MCF 10A (cell line): ENCODE results near the gene DMRT1. TPM values are rescaled to one million over a fixed set of nuclear protein-coding genes. Genes with fewer than 3 reads are reported as not detected.

Experiments
- BruUV-seq: library from RNA; stranded (reverse); fragments of 400-500 nt; replicated peaks from 2 replicates; lab custom pipeline; 2021; lab: Mats Ljungman, UMichigan
- CTCF ChIA-PET: fragments of 300-600 bp; sonication (Branson Sonifier 250); formaldehyde crosslinking; extraction: SDS; loops from one replicate; lab custom pipeline; 2021; ENCODE audit warnings: antibody characterized with exemption, inconsistent platforms; lab: Yijun Ruan, JAX
- POLR2A ChIA-PET: fragments of 300-600, 350-650 bp; sonication (Branson Sonifier 250); formaldehyde crosslinking; extraction: SDS; loops from one replicate; lab custom pipeline; 2020; ENCODE audit warnings: antibody characterized with exemption, inconsistent platforms; lab: Yijun Ruan, JAX
- DNase-seq: peaks from one replicate; pipeline ENCODE4 v3.0.0-alpha.2; 2018; ENCODE audit not compliant: unreplicated experiment
- H3K27ac Mint-ChIP-seq: one replicate; pipeline ENCODE4 v1.8.0; 2022; ENCODE audit warnings: mild to moderate bottlenecking, low read depth, mixed read lengths; ENCODE audit not compliant: unreplicated experiment
- H3K27me3 Mint-ChIP-seq: one replicate; pipeline ENCODE4 v1.8.0; 2022; ENCODE audit warnings: mixed read lengths; ENCODE audit not compliant: insufficient read depth, unreplicated experiment
- H3K36me3 Mint-ChIP-seq: one replicate; pipeline ENCODE4 v1.8.0; 2022; ENCODE audit warnings: mild to moderate bottlenecking, moderate library complexity, mixed read lengths; ENCODE audit not compliant: insufficient read depth, unreplicated experiment
- H3K4me1 Mint-ChIP-seq: one replicate; pipeline ENCODE4 v1.8.0; 2022; ENCODE audit warnings: mixed read lengths; ENCODE audit not compliant: insufficient read depth, unreplicated experiment
- H3K4me3 Mint-ChIP-seq: one replicate; pipeline ENCODE4 v1.8.0; 2022; ENCODE audit warnings: mild to moderate bottlenecking, moderate library complexity, mixed read lengths; ENCODE audit not compliant: unreplicated experiment
- H3K9me3 Mint-ChIP-seq: one replicate; pipeline ENCODE4 v1.8.0; 2022; ENCODE audit warnings: mixed read lengths; ENCODE audit not compliant: unreplicated experiment
- intact Hi-C: fragments of 100-400 bp; cut with micrococcal nuclease; formaldehyde crosslinking; loops from 2 replicates; pipeline ENCODE4 v1.14.1; 2022
- total RNA-seq: library from RNA; stranded (reverse); gene quantifications from 2 replicates; pipeline ENCODE4 v1.2.3, GENCODE V29; 2022
- TF ChIP-seq, protein P1 (sequence below): fragments of 200-600 bp; IDR thresholded peaks from one replicate; pipeline ENCODE4 v1.8.0; 2022; ENCODE audit warnings: antibody characterized with exemption, mild to moderate bottlenecking; ENCODE audit not compliant: unreplicated experiment

DMRT1 gene
- total RNA-seq, 1 experiment from 2014 or later, result not detected

DNA sequence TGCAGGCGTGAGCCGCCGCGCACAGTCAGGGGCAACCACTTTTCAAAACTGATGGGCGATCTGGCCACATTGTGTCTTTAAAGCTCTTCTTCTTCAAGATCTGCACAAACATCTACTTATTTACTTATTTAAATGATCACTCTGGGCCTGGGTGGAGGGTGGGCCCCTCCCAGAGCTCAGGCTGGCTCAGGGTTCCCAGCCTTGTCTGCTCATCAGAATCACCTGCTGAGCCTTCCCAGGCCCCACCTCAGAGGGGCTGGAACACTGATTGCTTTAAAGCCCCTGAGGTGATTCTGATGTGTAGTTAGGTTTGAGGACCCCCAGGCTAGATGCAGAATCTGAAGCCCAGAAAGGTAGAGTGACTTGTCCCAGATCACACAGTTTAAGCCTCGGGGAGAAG is 45.6 kb upstream of the DMRT1 start:
- Mint-ChIP-seq H3K27ac (no peak overlapping the region), H3K4me3 (no peak overlapping the region), H3K9me3 (no peaks in the 10 kb centered on the region), H3K36me3 (no peaks in the 10 kb centered on the region), H3K4me1 (peaks cover 7% of the 10 kb centered on the region), H3K27me3 (no peaks in the 10 kb centered on the region)
- DNase-seq, result no peak
- BruUV-seq, result no TSS peak
- ChIA-PET POLR2A (interaction anchor here (1.0 kb wide), 1 partner anchor 112 kb away, joined by 3 read pairs; no protein-coding TSS in a partner anchor), CTCF (interaction anchor here (0.9 kb wide), 1 partner anchor 11 kb away, joined by 3 read pairs; no protein-coding TSS in a partner anchor)
- TF ChIP-seq, protein P1, sequence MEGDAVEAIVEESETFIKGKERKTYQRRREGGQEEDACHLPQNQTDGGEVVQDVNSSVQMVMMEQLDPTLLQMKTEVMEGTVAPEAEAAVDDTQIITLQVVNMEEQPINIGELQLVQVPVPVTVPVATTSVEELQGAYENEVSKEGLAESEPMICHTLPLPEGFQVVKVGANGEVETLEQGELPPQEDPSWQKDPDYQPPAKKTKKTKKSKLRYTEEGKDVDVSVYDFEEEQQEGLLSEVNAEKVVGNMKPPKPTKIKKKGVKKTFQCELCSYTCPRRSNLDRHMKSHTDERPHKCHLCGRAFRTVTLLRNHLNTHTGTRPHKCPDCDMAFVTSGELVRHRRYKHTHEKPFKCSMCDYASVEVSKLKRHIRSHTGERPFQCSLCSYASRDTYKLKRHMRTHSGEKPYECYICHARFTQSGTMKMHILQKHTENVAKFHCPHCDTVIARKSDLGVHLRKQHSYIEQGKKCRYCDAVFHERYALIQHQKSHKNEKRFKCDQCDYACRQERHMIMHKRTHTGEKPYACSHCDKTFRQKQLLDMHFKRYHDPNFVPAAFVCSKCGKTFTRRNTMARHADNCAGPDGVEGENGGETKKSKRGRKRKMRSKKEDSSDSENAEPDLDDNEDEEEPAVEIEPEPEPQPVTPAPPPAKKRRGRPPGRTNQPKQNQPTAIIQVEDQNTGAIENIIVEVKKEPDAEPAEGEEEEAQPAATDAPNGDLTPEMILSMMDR, result no peak
- intact Hi-C loops, result no loop called here

DNA sequence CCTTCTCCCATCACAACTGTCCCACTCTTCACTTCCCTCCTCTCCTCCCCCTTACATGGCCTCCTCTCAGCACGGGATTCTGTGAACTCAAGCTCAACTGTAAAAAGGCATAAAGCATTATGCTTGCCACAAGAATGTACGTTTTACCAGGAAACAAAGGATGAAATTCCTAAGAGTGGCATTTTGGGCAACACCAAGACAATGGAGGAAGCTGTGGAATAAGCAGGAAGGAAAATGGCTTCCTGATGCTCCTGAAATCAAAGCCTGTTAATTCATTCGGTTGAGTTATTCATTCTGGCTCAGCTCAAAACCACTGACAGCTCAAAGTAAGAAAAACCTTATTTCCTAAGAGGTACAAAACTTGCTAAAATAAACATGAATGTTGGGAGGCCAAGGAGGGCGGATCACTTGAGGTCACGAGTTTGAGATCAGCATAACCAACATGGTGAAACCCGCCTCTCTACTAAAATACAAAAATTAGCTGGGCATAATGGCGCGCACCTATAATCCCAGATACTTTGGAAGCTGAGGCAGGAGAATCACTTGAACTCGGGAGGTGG is 40.8 kb upstream of the DMRT1 start:
- Mint-ChIP-seq H3K27ac (no peak overlapping the region), H3K9me3 (no peaks in the 10 kb centered on the region), H3K27me3 (no peaks in the 10 kb centered on the region), H3K4me3 (no peak overlapping the region), H3K4me1 (peaks cover 12% of the 10 kb centered on the region), H3K36me3 (no peaks in the 10 kb centered on the region)
- CTCF ChIA-PET, result interaction anchor here (0.5 to 1.6 kb wide), 6 partner anchors 9 to 209 kb away, joined by 3 to 5 read pairs (median 4); no protein-coding TSS in a partner anchor
- intact Hi-C loops, result no loop called here
- no peak for DNase-seq
- POLR2A ChIA-PET, result interaction anchor here (0.6 to 1.7 kb wide), 4 partner anchors 8 to 179 kb away, joined by 3 to 6 read pairs (median 4); no protein-coding TSS in a partner anchor
- TF ChIP-seq, protein P1, result no peak
- BruUV-seq, result no TSS peak

DNA sequence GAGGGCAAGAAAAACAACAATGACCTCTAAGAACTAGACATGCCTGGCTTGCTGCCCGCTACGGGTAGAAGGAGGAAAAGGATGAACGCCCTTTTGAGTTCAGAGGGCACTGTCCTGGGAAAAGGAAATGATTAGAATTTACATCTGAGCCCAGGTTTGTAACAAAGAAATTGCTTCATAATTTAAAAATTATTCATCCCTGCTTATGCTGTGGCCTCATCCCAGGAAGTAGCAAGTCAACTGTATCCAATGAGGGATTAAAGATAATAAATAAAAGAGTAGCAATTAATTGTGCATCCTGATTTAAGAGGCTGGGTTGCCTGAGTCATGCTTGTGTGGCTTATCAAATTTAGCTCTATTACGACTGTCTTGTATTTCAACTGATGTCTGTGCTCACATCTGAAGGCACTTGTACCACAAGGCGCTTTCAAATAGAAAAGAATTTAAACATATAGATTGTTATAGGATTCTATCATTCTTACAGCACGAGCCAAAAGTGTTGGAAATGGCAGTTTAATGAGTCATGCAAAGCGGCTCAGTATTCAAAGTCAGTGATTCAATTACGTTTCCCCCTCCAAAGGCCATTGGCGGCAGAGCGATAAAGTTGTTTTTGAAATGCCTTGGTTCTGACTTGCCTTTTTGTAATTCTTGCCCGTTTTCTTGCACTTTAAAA is 40.0 kb upstream of the DMRT1 start:
- no peaks in the 10 kb centered on the region for H3K36me3 Mint-ChIP-seq
- DNase-seq, result peak; percentile 46
- no peaks in the 10 kb centered on the region for H3K9me3 Mint-ChIP-seq
- no peak overlapping the region for H3K27ac Mint-ChIP-seq
- no TSS peak for BruUV-seq
- H3K4me3 Mint-ChIP-seq, result no peak overlapping the region
- no peaks in the 10 kb centered on the region for H3K27me3 Mint-ChIP-seq
- TF ChIP-seq, protein P1, result no peak
- CTCF ChIA-PET, result interaction anchor here (0.6 to 1.6 kb wide), 4 partner anchors 8 to 312 kb away, joined by 3 to 4 read pairs (median 3); no protein-coding TSS in a partner anchor
- intact Hi-C loops, result no loop called here
- peaks cover 12% of the 10 kb centered on the region for H3K4me1 Mint-ChIP-seq
- POLR2A ChIA-PET, result interaction anchor here (0.6 to 1.7 kb wide), 3 partner anchors 9 to 267 kb away, joined by 3 to 6 read pairs (median 4); no protein-coding TSS in a partner anchor

DNA sequence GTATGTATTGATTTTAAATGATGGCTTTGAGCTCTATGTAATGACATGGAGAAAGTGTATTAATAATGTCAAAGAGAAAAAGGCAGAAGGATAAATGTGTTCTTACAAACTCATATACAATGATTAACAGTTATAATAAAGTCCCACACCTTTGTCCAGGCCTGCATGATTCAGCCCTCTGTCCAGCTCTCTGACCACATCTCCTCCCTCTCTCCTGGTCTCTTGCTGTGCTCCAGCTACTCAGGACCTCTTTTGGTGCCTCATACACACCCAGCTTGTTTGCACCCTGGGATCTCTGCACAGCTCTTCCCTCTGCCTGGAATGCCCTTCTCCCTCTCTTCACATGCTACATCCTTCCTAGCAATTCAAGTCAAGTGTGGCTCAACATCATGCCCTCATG is 37.5 kb upstream of the DMRT1 start:
- H3K27ac Mint-ChIP-seq, result no peak overlapping the region
- intact Hi-C loops, result no loop called here
- no peaks in the 10 kb centered on the region for H3K27me3 Mint-ChIP-seq
- H3K4me1 Mint-ChIP-seq, result peaks cover 12% of the 10 kb centered on the region
- TF ChIP-seq, protein P1, result no peak
- CTCF ChIA-PET, result interaction anchor here (0.9 to 1.5 kb wide), 8 partner anchors 12 to 222 kb away, joined by 3 to 6 read pairs (median 3); no protein-coding TSS in a partner anchor
- no peak overlapping the region for H3K4me3 Mint-ChIP-seq
- no peak for DNase-seq
- H3K36me3 Mint-ChIP-seq, result no peaks in the 10 kb centered on the region
- no peaks in the 10 kb centered on the region for H3K9me3 Mint-ChIP-seq
- POLR2A ChIA-PET, result interaction anchor here (0.6 to 1.1 kb wide), 3 partner anchors 80 to 193 kb away, joined by 3 read pairs; no protein-coding TSS in a partner anchor
- BruUV-seq, result no TSS peak
